ENCODE results near the gene PNPO.

The PNPO gene

GRCh38 chr17:47898241-47898640 is 43.1 kb upstream of the PNPO start:
- TF ChIP-seq EZH2phosphoT487 (IDR thresholded peaks at IDR 0.05; ENCODE audit: low read length), result no peak
- TF ChIP-seq EZH2 (optimal IDR thresholded peaks at IDR 0.05; ENCODE audit: low read depth, low read length), result no peak
- TF ChIP-seq CTCF (IDR thresholded peaks at IDR 0.05; ENCODE audit: low read length), result no peak
- DNase-seq, result no peak

DNA sequence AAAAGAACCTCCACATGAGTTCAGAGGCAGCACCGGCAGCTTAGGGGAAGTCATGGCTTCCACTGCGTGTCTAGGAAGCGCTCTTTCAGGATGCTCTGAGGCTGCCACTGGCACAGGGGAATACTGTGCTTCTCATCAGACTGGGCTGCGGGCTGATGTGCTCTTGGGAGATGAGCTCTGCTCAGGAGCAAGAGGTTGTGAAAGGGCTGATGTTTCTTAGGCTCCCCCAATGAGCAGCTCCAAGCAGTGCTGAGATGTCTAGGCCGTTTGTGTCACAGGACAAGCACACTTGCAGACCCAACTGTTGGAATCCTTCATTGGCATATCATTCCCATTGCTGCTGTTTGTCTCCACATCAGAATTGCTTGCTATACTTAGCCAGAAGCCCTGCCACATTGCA is 41.7 kb upstream of the PNPO start:
- Histone ChIP-seq H3K4me3 (ENCODE audit: low read length) (no peak overlapping the region), H3K27me3 (replicated peaks; ENCODE audit: insufficient read depth, low read length) (no peaks in the 10 kb centered on the region), H3K36me3 (replicated peaks; ENCODE audit: insufficient read depth, low read length) (no peaks in the 10 kb centered on the region), H2AFZ (ENCODE audit: low read length) (no peak overlapping the region), H3K9ac (ENCODE audit: low read length) (no peak overlapping the region), H3K9me3 (replicated peaks; ENCODE audit: insufficient read depth, low read length) (no peaks in the 10 kb centered on the region), H3K27ac (ENCODE audit: low read length) (no peak overlapping the region), H3K4me2 (ENCODE audit: low read depth, low read length) (no peak overlapping the region), H3K9me2 (replicated peaks; ENCODE audit: insufficient read depth, low read length) (no peaks in the 10 kb centered on the region), H3K79me2 (ENCODE audit: low read length) (peaks cover 59% of the 10 kb centered on the region), H3K4me1 (ENCODE audit: low read length) (peaks cover 10% of the 10 kb centered on the region), H3F3A (ENCODE audit: insufficient read depth, low read length) (no peaks in the 10 kb centered on the region; the same call in 1 of the 2 replicates), H4K20me1 (ENCODE audit: insufficient read depth, low read length) (no peaks in the 10 kb centered on the region)
- DNase-seq, result no peak
- TF ChIP-seq CTCF (IDR thresholded peaks at IDR 0.05; ENCODE audit: low read length), result no peak
- TF ChIP-seq EZH2phosphoT487 (IDR thresholded peaks at IDR 0.05; ENCODE audit: low read length), result no peak

More at GRCh38 chr17:47898241-47898640, 43.1 kb upstream of the PNPO start:
- H4K20me1 ChIP-seq (ENCODE audit: insufficient read depth, low read length), result no peaks in the 10 kb centered on the region
- H3K4me2 ChIP-seq (ENCODE audit: low read depth, low read length), result no peak overlapping the region
- peaks cover 24% of the 10 kb centered on the region for H3K4me1 ChIP-seq (ENCODE audit: low read length)
- no peak overlapping the region for H3K27ac ChIP-seq (ENCODE audit: low read length)
- no peak overlapping the region for H2AFZ ChIP-seq (ENCODE audit: low read length)
- H3F3A ChIP-seq (ENCODE audit: insufficient read depth, low read length), result peaks cover 6% of the 10 kb centered on the region; the same call in 1 of the 2 replicates
- no peaks in the 10 kb centered on the region for H3K9me3 ChIP-seq (replicated peaks; ENCODE audit: insufficient read depth, low read length)
- no peaks in the 10 kb centered on the region for H3K36me3 ChIP-seq (replicated peaks; ENCODE audit: insufficient read depth, low read length)
- H3K9me2 ChIP-seq (replicated peaks; ENCODE audit: insufficient read depth, low read length), result no peaks in the 10 kb centered on the region
- H3K27me3 ChIP-seq (replicated peaks; ENCODE audit: insufficient read depth, low read length), result no peaks in the 10 kb centered on the region
- H3K4me3 ChIP-seq (ENCODE audit: low read length), result no peak overlapping the region
- H3K79me2 ChIP-seq (ENCODE audit: low read length), result peaks cover 59% of the 10 kb centered on the region
- H3K9ac ChIP-seq (ENCODE audit: low read length), result no peak overlapping the region

GRCh38 chr17:47901423-47901822 is 39.9 kb upstream of the PNPO start:
- H3K4me1 ChIP-seq (ENCODE audit: low read length), result peaks cover 7% of the 10 kb centered on the region; the same call in 1 of the 2 replicates
- H3K4me3 ChIP-seq (ENCODE audit: low read length), result no peak overlapping the region
- no peaks in the 10 kb centered on the region for H3F3A ChIP-seq (ENCODE audit: insufficient read depth, low read length)
- no peaks in the 10 kb centered on the region for H3K27me3 ChIP-seq (replicated peaks; ENCODE audit: insufficient read depth, low read length)
- no peaks in the 10 kb centered on the region for H3K9me3 ChIP-seq (replicated peaks; ENCODE audit: insufficient read depth, low read length)
- no peak overlapping the region for H3K27ac ChIP-seq (ENCODE audit: low read length)
- H3K9me2 ChIP-seq (replicated peaks; ENCODE audit: insufficient read depth, low read length), result no peaks in the 10 kb centered on the region
- peaks cover 65% of the 10 kb centered on the region for H3K79me2 ChIP-seq (ENCODE audit: low read length)
- no peaks in the 10 kb centered on the region for H4K20me1 ChIP-seq (ENCODE audit: insufficient read depth, low read length)
- DNase-seq, result no peak
- H3K36me3 ChIP-seq (replicated peaks; ENCODE audit: insufficient read depth, low read length), result no peaks in the 10 kb centered on the region
- no peak overlapping the region for H3K4me2 ChIP-seq (ENCODE audit: low read depth, low read length)
- H3K9ac ChIP-seq (ENCODE audit: low read length), result no peak overlapping the region
- no peak overlapping the region for H2AFZ ChIP-seq (ENCODE audit: low read length)
- TF ChIP-seq EZH2 (optimal IDR thresholded peaks at IDR 0.05; ENCODE audit: low read depth, low read length) (no peak), CTCF (IDR thresholded peaks at IDR 0.05; ENCODE audit: low read length) (no peak)
